ENCODE data around the gene MYO3B.

The MYO3B gene, protein sequence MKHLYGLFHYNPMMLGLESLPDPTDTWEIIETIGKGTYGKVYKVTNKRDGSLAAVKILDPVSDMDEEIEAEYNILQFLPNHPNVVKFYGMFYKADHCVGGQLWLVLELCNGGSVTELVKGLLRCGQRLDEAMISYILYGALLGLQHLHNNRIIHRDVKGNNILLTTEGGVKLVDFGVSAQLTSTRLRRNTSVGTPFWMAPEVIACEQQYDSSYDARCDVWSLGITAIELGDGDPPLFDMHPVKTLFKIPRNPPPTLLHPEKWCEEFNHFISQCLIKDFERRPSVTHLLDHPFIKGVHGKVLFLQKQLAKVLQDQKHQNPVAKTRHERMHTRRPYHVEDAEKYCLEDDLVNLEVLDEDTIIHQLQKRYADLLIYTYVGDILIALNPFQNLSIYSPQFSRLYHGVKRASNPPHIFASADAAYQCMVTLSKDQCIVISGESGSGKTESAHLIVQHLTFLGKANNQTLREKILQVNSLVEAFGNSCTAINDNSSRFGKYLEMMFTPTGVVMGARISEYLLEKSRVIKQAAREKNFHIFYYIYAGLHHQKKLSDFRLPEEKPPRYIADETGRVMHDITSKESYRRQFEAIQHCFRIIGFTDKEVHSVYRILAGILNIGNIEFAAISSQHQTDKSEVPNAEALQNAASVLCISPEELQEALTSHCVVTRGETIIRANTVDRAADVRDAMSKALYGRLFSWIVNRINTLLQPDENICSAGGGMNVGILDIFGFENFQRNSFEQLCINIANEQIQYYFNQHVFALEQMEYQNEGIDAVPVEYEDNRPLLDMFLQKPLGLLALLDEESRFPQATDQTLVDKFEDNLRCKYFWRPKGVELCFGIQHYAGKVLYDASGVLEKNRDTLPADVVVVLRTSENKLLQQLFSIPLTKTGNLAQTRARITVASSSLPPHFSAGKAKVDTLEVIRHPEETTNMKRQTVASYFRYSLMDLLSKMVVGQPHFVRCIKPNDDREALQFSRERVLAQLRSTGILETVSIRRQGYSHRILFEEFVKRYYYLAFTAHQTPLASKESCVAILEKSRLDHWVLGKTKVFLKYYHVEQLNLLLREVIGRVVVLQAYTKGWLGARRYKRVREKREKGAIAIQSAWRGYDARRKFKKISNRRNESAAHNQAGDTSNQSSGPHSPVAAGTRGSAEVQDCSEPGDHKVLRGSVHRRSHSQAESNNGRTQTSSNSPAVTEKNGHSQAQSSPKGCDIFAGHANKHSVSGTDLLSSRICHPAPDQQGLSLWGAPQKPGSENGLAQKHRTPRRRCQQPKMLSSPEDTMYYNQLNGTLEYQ (N-terminal part only)

DNA sequence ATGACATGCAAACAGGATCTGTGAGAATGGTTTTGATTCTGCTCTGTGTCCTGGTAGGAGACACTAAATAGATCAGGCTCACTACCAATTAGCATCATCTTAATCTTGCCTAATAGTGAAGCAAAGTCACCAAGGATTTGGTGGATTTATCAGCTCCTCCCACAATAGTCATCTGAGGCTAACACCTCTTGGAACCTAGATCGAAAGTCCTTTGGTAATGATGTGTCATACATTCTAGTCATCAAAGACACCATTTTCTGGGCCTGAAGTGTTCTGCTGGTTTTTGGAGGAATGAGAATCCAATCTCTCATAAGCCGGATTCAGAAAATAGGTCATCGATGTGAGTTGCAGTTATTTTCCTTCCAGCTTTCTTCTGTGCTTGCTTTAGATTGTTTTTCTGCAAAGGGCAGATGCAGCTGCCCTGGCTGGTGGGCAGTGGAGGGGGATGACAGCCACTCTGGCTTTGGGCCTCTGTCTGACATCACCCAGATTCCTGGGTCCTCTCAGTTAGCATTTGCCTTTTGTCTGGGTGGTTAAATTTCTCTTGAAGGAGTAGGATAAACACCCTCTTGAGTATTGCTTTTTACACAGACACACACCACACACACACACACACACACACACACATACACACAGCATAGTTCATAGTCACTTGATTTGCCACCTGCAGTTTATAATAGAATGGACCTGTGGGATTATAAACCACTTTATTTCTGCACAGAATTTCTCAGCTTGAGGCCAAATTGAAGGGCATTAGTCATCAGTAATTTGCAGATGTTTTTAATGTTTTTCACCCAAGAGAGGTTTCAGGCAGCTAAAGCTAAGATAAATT, at the start of gene MYO3B:
TSS of gene MYO3B (plus strand) at position 198 of the 832 bp plus-strand sequence. CDS start at position 339, 141 bp downstream.
- no peak for DNase-seq

DNA sequence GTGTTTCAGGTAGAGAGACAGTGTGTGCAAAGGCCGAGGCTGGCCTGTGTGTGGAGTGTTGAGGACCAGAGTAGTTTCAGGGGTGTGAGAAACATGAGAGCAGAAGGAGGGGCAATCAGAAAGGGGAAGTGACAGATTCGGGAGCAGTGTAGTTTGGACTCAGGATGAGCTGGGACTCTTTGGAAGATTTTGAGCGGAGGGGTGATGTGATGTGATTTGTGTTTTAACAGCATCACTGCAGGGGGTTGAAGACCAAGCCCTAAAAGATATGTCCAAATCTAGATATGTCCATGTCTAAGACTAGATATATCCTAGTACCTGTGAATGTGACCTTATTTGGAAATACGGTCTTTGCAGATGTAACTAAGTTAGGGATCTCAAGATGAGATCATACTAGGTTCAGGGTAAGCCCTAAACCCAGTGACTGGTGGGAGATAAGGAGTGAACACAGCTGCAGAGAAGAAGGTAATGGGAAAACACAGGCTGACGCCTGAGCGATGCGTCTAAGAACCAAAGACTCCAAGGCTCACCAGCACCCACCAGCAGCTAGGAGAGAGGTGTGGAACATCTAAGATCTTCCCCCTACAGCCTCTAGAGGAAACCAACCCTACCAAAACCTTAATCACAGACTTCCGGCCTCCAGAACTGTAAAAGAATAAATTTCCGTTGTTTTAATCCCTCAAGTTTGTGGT, 38.5 kb upstream of the MYO3B start:
- DNase-seq: no peak

DNA sequence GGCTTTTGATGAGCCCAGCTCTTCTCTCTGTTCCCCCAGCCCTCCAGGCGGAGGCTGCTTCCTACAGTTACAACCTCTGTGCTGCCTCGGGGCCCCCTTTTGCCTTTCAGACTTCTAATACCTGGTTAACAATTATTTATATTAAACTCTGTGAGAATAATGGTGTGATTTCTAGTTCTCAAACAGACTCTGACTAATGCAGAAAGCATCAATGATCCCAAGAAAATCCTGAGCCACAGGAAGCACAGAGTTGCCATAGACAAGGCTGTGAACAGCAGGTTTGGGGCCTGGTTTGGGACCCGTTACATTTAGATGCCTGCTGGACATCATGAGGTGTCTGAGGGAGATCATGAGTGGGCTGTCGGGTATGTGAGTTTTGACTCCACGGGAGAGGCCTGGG, 37.4 kb upstream of the MYO3B start:
- no peak for DNase-seq

- no peak for DNase-seq
Observed at GRCh38 chr2:170141865-170142264, 36.1 kb upstream of the MYO3B start.

GRCh38 chr2:170142502-170142901, 35.4 kb upstream of the MYO3B start:
- DNase-seq: no peak

DNA sequence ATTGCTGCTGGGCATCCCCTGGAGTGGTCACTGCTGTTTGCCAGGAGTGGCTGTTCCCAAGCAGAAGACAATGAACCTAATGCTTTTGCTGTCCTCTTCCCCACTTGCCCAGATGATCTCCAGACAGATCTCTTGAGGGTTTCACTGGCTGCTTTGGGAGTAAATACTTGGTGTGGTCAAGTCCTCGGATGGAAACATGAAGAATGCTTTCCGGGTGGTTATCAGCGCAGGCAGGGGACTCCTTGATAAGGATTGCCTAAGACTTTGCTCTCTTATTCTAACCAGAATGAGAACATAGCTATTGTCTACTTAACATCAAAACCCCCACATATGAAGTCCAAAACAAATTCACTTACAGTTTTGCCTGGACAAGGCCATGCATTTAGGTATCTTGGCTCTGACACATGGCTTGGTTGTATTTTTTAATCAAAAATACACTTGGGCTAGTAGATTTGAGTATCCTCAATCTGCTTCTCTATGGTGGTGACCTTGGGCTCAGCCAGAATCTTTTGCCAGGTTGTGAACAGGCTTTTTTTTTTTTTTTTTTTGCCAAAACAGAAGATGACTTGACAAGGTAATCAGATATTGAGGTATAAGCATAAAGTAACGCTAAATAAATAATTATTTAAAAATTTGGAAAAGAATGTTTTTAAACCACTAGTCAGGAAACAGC, 34.8 kb upstream of the MYO3B start:
- no peak for DNase-seq

DNA sequence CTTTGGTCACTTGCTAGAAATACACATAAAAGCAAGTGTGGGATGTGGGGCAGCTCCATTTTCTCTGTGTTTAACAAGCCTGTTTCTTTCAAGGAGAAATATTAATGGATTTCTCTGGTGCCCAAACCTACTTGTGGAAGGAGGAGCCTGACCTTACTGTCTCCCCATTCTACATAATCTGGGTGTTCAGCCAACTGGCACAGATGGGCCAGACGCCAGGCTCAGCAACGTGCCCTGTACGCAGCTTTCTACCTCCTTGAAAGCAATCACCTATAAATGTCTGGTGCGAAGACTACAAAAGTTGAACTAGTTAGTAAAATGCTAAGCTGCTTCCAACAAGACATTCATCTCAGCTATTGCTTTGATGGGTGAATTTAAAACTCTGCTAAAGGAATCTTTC, 33.2 kb upstream of the MYO3B start:
- no peak for DNase-seq

DNA sequence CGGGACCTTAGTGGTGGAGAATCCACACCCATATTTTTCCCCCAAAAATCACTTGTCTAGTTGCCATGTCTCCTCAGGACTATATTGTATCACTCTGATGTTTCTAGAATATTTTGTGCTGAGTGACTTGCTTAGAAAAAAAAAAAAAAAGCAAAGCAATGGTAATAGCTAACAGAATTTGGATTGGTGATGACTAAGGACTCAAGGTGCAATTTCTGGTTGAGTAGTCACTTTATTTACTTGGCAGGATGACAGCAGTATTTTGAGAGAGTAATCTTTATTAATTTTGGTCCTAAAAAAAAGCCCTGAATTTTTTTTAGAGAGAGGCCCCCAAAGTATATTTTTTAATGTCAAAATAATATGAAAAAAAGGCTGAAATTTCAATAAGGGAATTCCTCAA, 32.8 kb upstream of the MYO3B start:
- no peak for DNase-seq

- DNase-seq: no peak
Observed at GRCh38 chr2:170145675-170146432, 32.1 kb upstream of the MYO3B start.

- DNase-seq: no peak
Observed at GRCh38 chr2:170146784-170147183, 31.2 kb upstream of the MYO3B start.

GRCh38 chr2:170147576-170147975, 30.4 kb upstream of the MYO3B start:
- DNase-seq: no peak

GRCh38 chr2:170148161-170148560, 29.8 kb upstream of the MYO3B start:
- DNase-seq: no peak

GRCh38 chr2:170152421-170152820, 25.5 kb upstream of the MYO3B start:
- DNase-seq: no peak

- no peak for DNase-seq
Observed at GRCh38 chr2:170155022-170155722, 22.8 kb upstream of the MYO3B start.

GRCh38 chr2:170155723-170156253, 22.2 kb upstream of the MYO3B start:
- no peak for DNase-seq

DNA sequence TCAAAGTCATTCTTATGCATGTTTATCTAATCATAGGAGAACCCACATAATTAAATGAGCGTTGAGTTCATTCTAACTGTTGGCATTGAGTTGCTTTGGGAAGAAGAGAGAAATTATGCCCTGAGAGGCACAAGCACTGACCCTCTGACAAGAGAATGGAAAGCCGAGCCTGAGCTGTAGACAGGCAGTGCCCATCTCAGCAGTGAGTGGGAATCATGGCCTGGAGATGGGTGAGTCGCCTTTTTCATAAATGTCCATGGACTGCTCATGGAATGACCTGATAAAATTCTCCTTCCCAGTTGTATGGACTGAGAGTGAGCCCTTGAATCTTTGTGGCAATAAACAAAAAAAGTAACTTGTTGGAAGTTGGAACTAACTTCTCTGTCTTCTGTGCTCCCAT, 21.4 kb upstream of the MYO3B start:
- no peak for DNase-seq

GRCh38 chr2:170157025-170157684, 20.8 kb upstream of the MYO3B start:
- no peak for DNase-seq

DNA sequence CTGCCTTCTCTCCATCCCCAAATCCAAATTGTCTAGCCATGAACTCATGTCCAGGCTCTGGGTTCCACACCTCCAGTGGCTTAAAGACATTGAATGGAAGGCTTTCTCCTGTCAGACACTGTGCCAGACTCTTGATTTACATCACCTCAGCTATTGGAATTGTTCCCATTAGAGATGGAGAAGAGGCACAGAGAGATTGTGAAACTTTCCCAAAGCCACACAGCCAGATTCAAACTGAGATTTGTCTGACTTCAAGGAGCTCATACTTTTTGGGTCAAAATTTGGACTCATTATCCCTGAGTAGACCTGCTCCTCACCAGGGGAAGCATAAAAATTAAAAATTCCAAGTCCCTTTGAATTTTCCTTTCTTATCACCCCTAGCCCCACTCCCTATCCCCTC, 18.9 kb upstream of the MYO3B start:
- no peak for DNase-seq
